ENCODE results near the gene IDS. TPM values are rescaled to one million over a fixed set of nuclear protein-coding genes. Genes with fewer than 3 reads are reported as not detected.
"Not testable (repeated sequence)": the region's sequence is repeated elsewhere in the genome, so short reads cannot be mapped to it uniquely, and the experiment has no call there.

Gene IDS
- total and polyA plus RNA-seq, 2 experiments from 2014 or later = 25.4 to 33.7 TPM

DNA sequence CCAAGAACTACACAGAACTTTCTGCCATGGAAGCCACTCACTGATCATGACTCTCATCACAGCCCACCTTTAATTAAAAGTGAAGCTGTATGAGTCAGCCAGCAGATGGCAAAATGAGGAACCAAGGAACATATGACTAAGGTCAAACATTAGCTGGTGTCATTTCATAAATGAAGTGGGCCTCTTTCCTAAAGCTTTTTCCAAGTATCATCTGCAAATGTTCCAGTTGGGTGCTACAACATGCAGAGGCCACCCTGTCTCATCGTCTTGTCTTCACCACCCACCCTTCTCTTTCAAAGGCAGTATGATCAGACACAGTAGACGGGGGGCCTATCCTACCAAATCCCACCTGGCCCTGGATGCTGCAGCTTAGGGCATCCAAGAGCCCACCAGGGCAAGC, 26.5 kb upstream of the IDS start:
- no peak for DNase-seq (ENCODE audit: low spot score)
- Histone ChIP-seq H3K79me2 (no peaks in the 10 kb centered on the region), H2AFZ (no peak overlapping the region), H3K36me3 (replicated peaks; ENCODE audit: insufficient read depth, low read depth) (no peaks in the 10 kb centered on the region), H3K4me1 (ENCODE audit: insufficient read depth) (no peaks in the 10 kb centered on the region), H3K4me3 (no peak overlapping the region), H3K9me2 (replicated peaks; ENCODE audit: insufficient read depth) (no peaks in the 10 kb centered on the region), H3K27ac (no peak overlapping the region), H3K9me3 (ENCODE audit: low read depth) (no peaks in the 10 kb centered on the region), H4K20me1 (ENCODE audit: insufficient read depth, poor library complexity, severe bottlenecking) (no peaks in the 10 kb centered on the region), H3K4me2 (no peak overlapping the region), H3K27me3 (no peaks in the 10 kb centered on the region)
- TF ChIP-seq EZH2 (IDR thresholded peaks at IDR 0.05; ENCODE audit: borderline replicate concordance) = no peak
- WGBS (ENCODE audit: low lambda C conversion rate, missing lambda C conversion rate) = 77% methylated on average over 2 of the region's 2 CpGs

DNA sequence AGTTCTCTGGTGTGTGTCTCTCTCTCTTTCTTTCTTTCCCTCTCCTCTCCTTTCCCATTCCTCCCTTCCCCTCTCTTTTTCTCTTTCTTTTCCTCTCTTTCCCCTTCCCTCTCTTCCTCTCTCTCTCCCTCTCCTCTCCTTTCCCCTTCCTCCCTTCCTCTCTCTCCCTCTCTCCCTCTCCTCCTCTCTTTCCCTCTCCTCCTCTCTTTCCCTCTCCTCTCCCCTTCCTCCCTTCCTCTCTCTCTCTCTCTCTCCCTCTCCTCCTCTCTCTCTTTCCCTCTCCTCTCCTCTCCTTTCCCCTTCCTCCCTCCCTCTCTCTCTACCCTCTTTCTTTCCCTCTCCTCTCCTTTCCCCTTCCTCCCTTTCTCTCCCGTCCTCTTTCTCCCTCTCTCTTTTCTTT, 23.3 kb upstream of the IDS start:
- H3K36me3 ChIP-seq (replicated peaks; ENCODE audit: insufficient read depth, low read depth) = no peaks in the 10 kb centered on the region
- no peaks in the 10 kb centered on the region for H3K9me2 ChIP-seq (replicated peaks; ENCODE audit: insufficient read depth)
- H3K79me2 ChIP-seq = no peaks in the 10 kb centered on the region
- no peak overlapping the region for H2AFZ ChIP-seq
- 27% methylated on average over 1 of the region's 1 CpG for WGBS (ENCODE audit: low lambda C conversion rate, missing lambda C conversion rate)
- no peak overlapping the region for H3K4me3 ChIP-seq
- no peaks in the 10 kb centered on the region for H3K9me3 ChIP-seq (ENCODE audit: low read depth)
- H3K27ac ChIP-seq = no peak overlapping the region
- no peak for DNase-seq (ENCODE audit: low spot score)
- no peak overlapping the region for H3K4me2 ChIP-seq
- TF ChIP-seq EZH2 (IDR thresholded peaks at IDR 0.05; ENCODE audit: borderline replicate concordance) (no peak), EZH2phosphoT487 (IDR thresholded peaks at IDR 0.05; ENCODE audit: low read depth, severe bottlenecking, unreplicated experiment) (no peak)
- TF ChIP-seq, protein P1, sequence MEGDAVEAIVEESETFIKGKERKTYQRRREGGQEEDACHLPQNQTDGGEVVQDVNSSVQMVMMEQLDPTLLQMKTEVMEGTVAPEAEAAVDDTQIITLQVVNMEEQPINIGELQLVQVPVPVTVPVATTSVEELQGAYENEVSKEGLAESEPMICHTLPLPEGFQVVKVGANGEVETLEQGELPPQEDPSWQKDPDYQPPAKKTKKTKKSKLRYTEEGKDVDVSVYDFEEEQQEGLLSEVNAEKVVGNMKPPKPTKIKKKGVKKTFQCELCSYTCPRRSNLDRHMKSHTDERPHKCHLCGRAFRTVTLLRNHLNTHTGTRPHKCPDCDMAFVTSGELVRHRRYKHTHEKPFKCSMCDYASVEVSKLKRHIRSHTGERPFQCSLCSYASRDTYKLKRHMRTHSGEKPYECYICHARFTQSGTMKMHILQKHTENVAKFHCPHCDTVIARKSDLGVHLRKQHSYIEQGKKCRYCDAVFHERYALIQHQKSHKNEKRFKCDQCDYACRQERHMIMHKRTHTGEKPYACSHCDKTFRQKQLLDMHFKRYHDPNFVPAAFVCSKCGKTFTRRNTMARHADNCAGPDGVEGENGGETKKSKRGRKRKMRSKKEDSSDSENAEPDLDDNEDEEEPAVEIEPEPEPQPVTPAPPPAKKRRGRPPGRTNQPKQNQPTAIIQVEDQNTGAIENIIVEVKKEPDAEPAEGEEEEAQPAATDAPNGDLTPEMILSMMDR (IDR thresholded peaks at IDR 0.05; ENCODE audit: poor library complexity) = no peak
- H4K20me1 ChIP-seq (ENCODE audit: insufficient read depth, poor library complexity, severe bottlenecking) = no peaks in the 10 kb centered on the region
- H3K27me3 ChIP-seq = no peaks in the 10 kb centered on the region
- no peaks in the 10 kb centered on the region for H3K4me1 ChIP-seq (ENCODE audit: insufficient read depth)

DNA sequence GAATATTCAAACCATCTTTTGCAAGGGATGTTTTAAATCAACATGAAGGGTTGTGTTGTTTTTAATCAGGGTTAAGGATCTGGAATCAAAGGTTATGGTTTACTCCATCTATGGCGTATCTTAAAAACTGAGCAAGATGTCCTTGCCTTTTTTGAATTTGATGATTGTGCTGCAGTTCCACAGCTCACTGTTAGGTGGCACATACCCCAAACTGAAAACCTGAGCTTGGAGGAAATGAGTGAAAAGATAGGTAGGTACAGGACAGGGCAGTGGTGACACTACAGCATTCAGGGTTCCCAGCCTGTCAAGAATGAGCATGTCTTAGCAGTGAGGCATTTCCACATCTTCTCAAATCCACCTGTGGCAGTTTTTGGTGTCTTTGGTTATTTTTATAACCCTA, 22.6 kb upstream of the IDS start:
- no peak overlapping the region for H3K27ac ChIP-seq
- H3K4me2 ChIP-seq = no peak overlapping the region
- peaks cover 1% of the 10 kb centered on the region for H3K4me1 ChIP-seq (ENCODE audit: insufficient read depth)
- H3K27me3 ChIP-seq = no peaks in the 10 kb centered on the region
- DNase-seq (ENCODE audit: low spot score) = no peak
- H2AFZ ChIP-seq = no peak overlapping the region
- H4K20me1 ChIP-seq (ENCODE audit: insufficient read depth, poor library complexity, severe bottlenecking) = no peaks in the 10 kb centered on the region
- H3K36me3 ChIP-seq (replicated peaks; ENCODE audit: insufficient read depth, low read depth) = no peaks in the 10 kb centered on the region
- WGBS (ENCODE audit: low lambda C conversion rate, missing lambda C conversion rate) = 80% methylated on average over 1 of the region's 1 CpG
- H3K4me3 ChIP-seq = no peak overlapping the region
- H3K79me2 ChIP-seq = no peaks in the 10 kb centered on the region
- H3K9me3 ChIP-seq (ENCODE audit: low read depth) = no peaks in the 10 kb centered on the region
- TF ChIP-seq, protein P1 (IDR thresholded peaks at IDR 0.05; ENCODE audit: poor library complexity) = peak; percentile 36
- no peak for TF ChIP-seq EZH2 (IDR thresholded peaks at IDR 0.05; ENCODE audit: borderline replicate concordance)
- H3K9me2 ChIP-seq (replicated peaks; ENCODE audit: insufficient read depth) = no peaks in the 10 kb centered on the region

DNA sequence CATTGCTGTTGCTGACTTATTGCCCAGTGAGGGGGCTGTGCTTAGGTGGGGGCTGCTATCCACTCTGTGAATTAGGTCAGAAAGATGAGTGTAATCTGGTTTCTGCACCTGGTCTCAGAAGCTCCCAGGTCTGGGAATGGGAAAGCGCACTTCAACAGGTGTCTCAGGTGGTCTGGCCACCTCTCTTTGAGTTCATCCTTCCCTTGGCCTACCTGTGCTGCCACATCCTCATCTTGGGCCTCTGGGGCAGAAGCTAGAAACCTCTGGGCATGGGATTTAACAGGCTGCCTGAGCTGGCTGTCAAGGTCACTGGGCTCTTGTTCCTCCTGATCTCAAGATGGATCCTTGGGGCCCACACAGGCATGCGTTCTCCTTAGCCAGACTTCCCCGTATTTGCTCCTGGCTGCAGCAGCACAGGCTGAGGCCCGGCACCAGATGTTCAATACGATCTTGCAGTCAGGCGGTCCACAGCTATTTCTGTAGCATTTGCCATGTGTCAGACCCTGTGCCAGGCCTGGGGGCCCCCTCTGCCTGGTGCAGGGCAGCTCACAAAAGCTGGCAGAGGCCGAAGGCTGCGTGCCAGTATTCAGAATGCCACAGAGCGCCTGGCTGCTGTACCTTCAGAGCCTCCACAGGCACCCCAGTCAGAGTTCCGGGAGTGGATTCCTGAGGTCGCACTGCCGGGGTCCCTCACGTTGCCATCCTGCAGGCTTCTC, 21.4 kb upstream of the IDS start:
- H3K27ac ChIP-seq; H3K79me2 ChIP-seq; H3K9me3 ChIP-seq (ENCODE audit: low read depth); H3K27me3 ChIP-seq; DNase-seq (ENCODE audit: low spot score); H3K4me3 ChIP-seq; H2AFZ ChIP-seq; H3K4me1 ChIP-seq (ENCODE audit: insufficient read depth); H3K9me2 ChIP-seq (replicated peaks; ENCODE audit: insufficient read depth); H3K36me3 ChIP-seq (replicated peaks; ENCODE audit: insufficient read depth, low read depth); H4K20me1 ChIP-seq (ENCODE audit: insufficient read depth, poor library complexity, severe bottlenecking); H3K4me2 ChIP-seq: not testable (repeated sequence)
- 85% methylated on average over 11 of the region's 13 CpGs for WGBS (ENCODE audit: low lambda C conversion rate, missing lambda C conversion rate)

DNA sequence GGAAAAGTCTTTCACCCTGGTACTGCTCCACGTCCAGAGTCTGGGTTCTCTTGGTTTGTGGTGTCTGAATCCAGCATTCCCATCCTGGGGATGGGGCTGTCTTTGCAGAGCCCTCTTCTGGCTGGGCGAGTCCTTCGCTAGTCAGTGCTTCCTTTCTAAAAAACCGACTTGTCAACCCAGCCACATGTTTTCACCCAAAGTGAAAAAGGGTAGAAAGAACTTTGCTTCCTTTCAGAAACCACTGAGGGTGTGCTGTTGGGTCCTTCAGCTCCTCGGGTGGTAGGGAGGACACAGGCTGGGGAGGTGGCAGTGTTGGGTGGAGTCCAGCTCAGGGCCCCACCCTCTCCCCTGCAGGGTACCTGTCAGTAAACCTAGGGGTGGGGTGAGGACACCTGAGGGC, 20.8 kb upstream of the IDS start:
- H2AFZ ChIP-seq; H3K4me2 ChIP-seq; H4K20me1 ChIP-seq (ENCODE audit: insufficient read depth, poor library complexity, severe bottlenecking); DNase-seq (ENCODE audit: low spot score); H3K4me3 ChIP-seq; H3K36me3 ChIP-seq (replicated peaks; ENCODE audit: insufficient read depth, low read depth); H3K27me3 ChIP-seq; H3K9me3 ChIP-seq (ENCODE audit: low read depth); H3K79me2 ChIP-seq; H3K9me2 ChIP-seq (replicated peaks; ENCODE audit: insufficient read depth); H3K4me1 ChIP-seq (ENCODE audit: insufficient read depth): not testable (repeated sequence)
- 68% methylated on average over 5 of the region's 5 CpGs for WGBS (ENCODE audit: low lambda C conversion rate, missing lambda C conversion rate)
- H3K27ac ChIP-seq = peak overlapping the region; percentile 53

DNA sequence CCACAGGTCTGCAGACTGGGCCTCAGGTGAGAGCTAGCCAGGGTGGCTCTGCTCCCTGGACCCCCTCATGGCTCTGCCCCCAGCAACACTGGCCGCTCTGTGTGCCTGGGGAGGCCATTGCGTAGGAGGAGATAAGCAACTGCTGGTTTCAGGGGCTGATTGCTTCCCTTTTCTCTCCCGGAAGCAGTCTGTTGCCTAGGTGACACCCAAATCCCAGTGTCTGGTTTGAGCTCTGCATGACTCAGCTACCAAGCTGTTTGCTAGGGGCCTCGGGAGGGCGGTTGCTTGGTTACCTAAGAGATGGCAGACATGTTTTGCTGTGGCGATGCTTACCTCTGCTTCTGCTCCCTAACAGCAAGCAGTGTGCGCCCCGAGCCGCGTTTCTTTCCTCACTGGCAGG, 20.3 kb upstream of the IDS start:
- not testable (repeated sequence) for H3K27me3 ChIP-seq; H2AFZ ChIP-seq; H3K4me3 ChIP-seq; H4K20me1 ChIP-seq (ENCODE audit: insufficient read depth, poor library complexity, severe bottlenecking); H3K4me1 ChIP-seq (ENCODE audit: insufficient read depth); H3K9me3 ChIP-seq (ENCODE audit: low read depth); H3K9me2 ChIP-seq (replicated peaks; ENCODE audit: insufficient read depth); H3K79me2 ChIP-seq; H3K36me3 ChIP-seq (replicated peaks; ENCODE audit: insufficient read depth, low read depth); H3K4me2 ChIP-seq
- peak overlapping the region; percentile 58 for H3K27ac ChIP-seq
- 34% methylated on average over 3 of the region's 10 CpGs for WGBS (ENCODE audit: low lambda C conversion rate, missing lambda C conversion rate)
- DNase-seq (ENCODE audit: low spot score) = peak; percentile 54
